Measurements from ENCODE around the gene MYO7A. TPM values are rescaled to one million over a fixed set of nuclear protein-coding genes. Genes with fewer than 3 reads are reported as not detected.

MYO7A gene
- polyA plus RNA-seq, 4 donors = 1.9 to 3.3 (median 2.8) TPM

GRCh38 chr11:77195071-77195755 lies 67.2 kb downstream of the MYO7A start:
- DNase-seq (ENCODE audit: low read depth in 4 of 4, low spot score in 3 of 4) = no peak

GRCh38 chr11:77196961-77197360 lies 68.9 kb downstream of the MYO7A start:
- DNase-seq (ENCODE audit: low read depth in 4 of 4, low spot score in 3 of 4) = no peak

GRCh38 chr11:77197626-77198320 lies 69.7 kb downstream of the MYO7A start:
- no peak for DNase-seq (ENCODE audit: low read depth in 4 of 4, low spot score in 3 of 4)

GRCh38 chr11:77198440-77198849 lies 70.4 kb downstream of the MYO7A start:
- DNase-seq (ENCODE audit: low read depth in 4 of 4, low spot score in 3 of 4) = no peak

GRCh38 chr11:77199137-77199745 lies 71.2 kb downstream of the MYO7A start:
- DNase-seq (ENCODE audit: low read depth in 4 of 4, low spot score in 3 of 4) = no peak

- no peak for DNase-seq (ENCODE audit: low read depth in 4 of 4, low spot score in 3 of 4)
Measured at GRCh38 chr11:77200351-77201268, 72.6 kb downstream of the MYO7A start.

- DNase-seq (ENCODE audit: low read depth in 4 of 4, low spot score in 3 of 4) = no peak
Measured at GRCh38 chr11:77201370-77201769, 73.3 kb downstream of the MYO7A start.

GRCh38 chr11:77201991-77202841 lies 74.2 kb downstream of the MYO7A start:
- no peak for DNase-seq (ENCODE audit: low read depth in 4 of 4, low spot score in 3 of 4)

GRCh38 chr11:77202941-77203900 lies 75.2 kb downstream of the MYO7A start:
- DNase-seq (ENCODE audit: low read depth in 4 of 4, low spot score in 3 of 4) = no peak

GRCh38 chr11:77203901-77204753 lies 76.1 kb downstream of the MYO7A start:
- no peak for DNase-seq (ENCODE audit: low read depth in 4 of 4, low spot score in 3 of 4)

GRCh38 chr11:77204754-77205466 lies 76.9 kb downstream of the MYO7A start:
- no peak for DNase-seq (ENCODE audit: low read depth in 4 of 4, low spot score in 3 of 4)

- no peak for DNase-seq (ENCODE audit: low read depth in 4 of 4, low spot score in 3 of 4)
Measured at GRCh38 chr11:77205467-77206263, 77.6 kb downstream of the MYO7A start.

GRCh38 chr11:77206264-77207018 lies 78.4 kb downstream of the MYO7A start:
- no peak for DNase-seq (ENCODE audit: low read depth in 4 of 4, low spot score in 3 of 4)

GRCh38 chr11:77207019-77207485 lies 79.0 kb downstream of the MYO7A start:
- DNase-seq (ENCODE audit: low read depth in 4 of 4, low spot score in 3 of 4) = no peak

GRCh38 chr11:77207618-77208313 lies 79.7 kb downstream of the MYO7A start:
- no peak for DNase-seq (ENCODE audit: low read depth in 4 of 4, low spot score in 3 of 4)
